ENCODE measurements around the gene PLEKHA5.

- TF ChIP-seq CTCF (IDR thresholded peaks at IDR 0.05) (no peak), POLR2A (IDR thresholded peaks at IDR 0.05) (no peak)
Observed at GRCh38 chr12:19227190-19227879, 97.8 kb downstream of the PLEKHA5 start.

All from Peyer's patch (tissue), 4 donors.